Frontal cortex (tissue), 4 donors: ENCODE data around the gene PPRC1. TPM values are rescaled to one million over a fixed set of nuclear protein-coding genes. Genes with fewer than 3 reads are reported as not detected.
"Not testable (repeated sequence)": the region's sequence is repeated elsewhere in the genome, so short reads cannot be mapped to it uniquely, and the experiment has no call there.

ENCODE experiments used
- DNase-seq, 2 donors: peaks; one replicate each; pipeline ENCODE4 v3.0.0; 2012; ENCODE audit warnings: low spot score in 2 of 2
- FAIRE-seq: peaks from 2 replicates; lab custom pipeline; 2012; peaks lifted over from hg19 to GRCh38; lab: Jason Lieb, UNC
- small RNA-seq: library from RNA; depleted of rRNA; stranded (forward); fragments of <200 nt; gene quantifications from one replicate; pipeline ENCODE3, GENCODE V24; 2014
- total RNA-seq: library from RNA; depleted of rRNA; stranded (reverse); fragments of >200 nt; gene quantifications from one replicate; pipeline ENCODE4 v1.2.3, GENCODE V29; 2014
- donor health status: control.
- donor health status: control.
- donor health status: control.

PPRC1 gene
- total RNA-seq, 1 donor from 2014 or later, result 8.6 TPM

GRCh38 chr10:102185272-102185671 is 52.4 kb downstream of the PPRC1 start:
- DNase-seq, result no peak
- FAIRE-seq, result no peak

GRCh38 chr10:102185811-102186527 is 53.1 kb downstream of the PPRC1 start:
- FAIRE-seq (no peak), DNase-seq (no peak)

GRCh38 chr10:102188298-102188940 is 55.6 kb downstream of the PPRC1 start:
- no peak for DNase-seq

GRCh38 chr10:102188941-102189898 is 56.4 kb downstream of the PPRC1 start:
- DNase-seq, FAIRE-seq: not testable (repeated sequence)

More at GRCh38 chr10:102188298-102188940, 55.6 kb downstream of the PPRC1 start:
- no peak for FAIRE-seq

GRCh38 chr10:102191956-102192355 is 59.1 kb downstream of the PPRC1 start:
- FAIRE-seq, result no peak
- no peak for DNase-seq

- FAIRE-seq (no peak), DNase-seq (no peak)
Measured at GRCh38 chr10:102195296-102195870, 62.5 kb downstream of the PPRC1 start.

GRCh38 chr10:102196893-102197292 is 64.1 kb downstream of the PPRC1 start:
- no peak for FAIRE-seq
- DNase-seq, result no peak

GRCh38 chr10:102198027-102198426 is 65.2 kb downstream of the PPRC1 start:
- no peak for FAIRE-seq
- no peak for DNase-seq

Small RNA genes lying within 50 kb of the gene (small RNA-seq; reads per million reads assigned to genes)
- gene AL500527.1 (not detected), gene AL500527.2 (not detected)

Other genes with a start within 250 kb of the PPRC1 start
- gene ARMH3, start 76.9 kb upstream of the PPRC1 start, total RNA-seq, result 23.2 TPM
- 21.2 TPM for gene HPS6, start 67.7 kb upstream of the PPRC1 start, total RNA-seq
- 94.2 TPM for gene LDB1, start 12.7 kb upstream of the PPRC1 start, total RNA-seq
- 40.8 TPM for gene NOLC1, start 19.3 kb downstream of the PPRC1 start, total RNA-seq
- gene ELOVL3, start 93.3 kb downstream of the PPRC1 start, total RNA-seq, result not detected
- not detected for gene PITX3, start 108.5 kb downstream of the PPRC1 start, total RNA-seq
- gene GBF1, start 112.5 kb downstream of the PPRC1 start, total RNA-seq, result 14.7 TPM